HepG2 (cell line): ENCODE results near the gene PDE1C. TPM values are rescaled to one million over a fixed set of nuclear protein-coding genes. Genes with fewer than 3 reads are reported as not detected.

Experiments
- ATAC-seq: fragments of 200-7000 bp; cut with Tn5 transposase; 3 replicates; pipeline ENCODE4 v1.9.1; 2020; ENCODE audit warnings: mild to moderate bottlenecking, moderate library complexity
- BruUV-seq: library from RNA; stranded (reverse); fragments of 400-500 nt; replicated peaks from 2 replicates; lab custom pipeline; 2021; lab: Mats Ljungman, UMichigan
- CTCF ChIA-PET: fragments of 300-600 bp; formaldehyde crosslinking; extraction: SDS; loops from one replicate; lab custom pipeline; 2021; ENCODE audit warnings: low total read pairs, inconsistent platforms, low intra/inter-chr PET ratio; lab: Yijun Ruan, JAX
- POLR2A ChIA-PET: fragments of 350-600 bp; sonication (Branson Sonifier 250); formaldehyde crosslinking; loops from one replicate; lab custom pipeline; 2020; ENCODE audit warnings: antibody characterized with exemption, inconsistent platforms; lab: Yijun Ruan, JAX
- DNase-seq: peaks from one replicate; pipeline ENCODE4 v3.0.0-alpha.2; 2015; ENCODE audit warnings: low spot score
- FAIRE-seq: peaks from 3 replicates; lab custom pipeline; 2011; peaks lifted over from hg19 to GRCh38; lab: Jason Lieb, UNC
- H2AFZ ChIP-seq: one replicate; pipeline ENCODE4 v1.6.1; 2011; ENCODE audit warnings: low read length, inconsistent platforms
- H3K27ac ChIP-seq: fragments of 300-600 bp; 3 replicates; pipeline ENCODE4 v1.8.0; 2011; ENCODE audit warnings: mixed run types, mild to moderate bottlenecking, mixed read lengths, low read length, inconsistent platforms; ENCODE audit not compliant: insufficient read depth; ENCODE audit errors: extremely low read length
- H3K27me3 ChIP-seq, 2 experiments: fragments of 200-600 bp in 1 of 2; 2 replicates in 1 of 2; 3 replicates in 1 of 2; pipeline versions ENCODE4 v1.6.0 to v1.8.0; 2011; ENCODE audit warnings: low read length in 2 of 2, mild to moderate bottlenecking in 2 of 2, moderate library complexity in 2 of 2, inconsistent platforms in 1 of 2; ENCODE audit not compliant: insufficient read depth in 2 of 2, control insufficient read depth in 1 of 2
- H3K36me3 ChIP-seq, 2 experiments: fragments of 200-600 bp in 1 of 2; replicated peaks in 1 of 2; 2 replicates in 1 of 2; 3 replicates in 1 of 2; pipeline versions ENCODE4 v1.5.1 to v1.8.0; 2011; ENCODE audit warnings: low read length in 2 of 2, inconsistent platforms in 1 of 2; ENCODE audit not compliant: insufficient read depth in 2 of 2, control insufficient read depth in 1 of 2
- H3K4me1 ChIP-seq: 2 replicates; pipeline ENCODE4 v1.5.1; 2012; ENCODE audit warnings: low read length, inconsistent platforms; ENCODE audit not compliant: insufficient read depth
- H3K4me2 ChIP-seq: 2 replicates; pipeline ENCODE4 v1.6.0; 2011; ENCODE audit warnings: low read depth, low read length, inconsistent platforms
- H3K4me3 ChIP-seq, 3 experiments: fragments of 200-600 bp in 1 of 3; sonication (generic), shearing (Covaris generic) in 1 of 3; replicated peaks in 1 of 3; 2 replicates each; pipeline ENCODE4 v1.5.1; 2011 to 2016; ENCODE audit warnings: low read length in 3 of 3, inconsistent platforms in 2 of 3, low read depth in 2 of 3, mild to moderate bottlenecking in 2 of 3, control low read depth in 1 of 3, mixed read lengths in 1 of 3; ENCODE audit not compliant: insufficient read depth in 1 of 3
- H3K79me2 ChIP-seq: one replicate; pipeline ENCODE4 v1.6.1; 2011; ENCODE audit warnings: low read length, inconsistent platforms; ENCODE audit not compliant: insufficient read depth
- H3K9ac ChIP-seq: 2 replicates; pipeline ENCODE4 v1.6.0; 2011; ENCODE audit warnings: mild to moderate bottlenecking, low read depth, low read length, inconsistent platforms; ENCODE audit not compliant: insufficient read depth
- H3K9me3 ChIP-seq: 2 replicates; pipeline ENCODE4 v1.5.1; 2012; ENCODE audit warnings: mild to moderate bottlenecking, low read length
- H4K20me1 ChIP-seq: 2 replicates; pipeline ENCODE4 v1.6.0; 2011; ENCODE audit warnings: inconsistent platforms, mild to moderate bottlenecking, low read length, moderate library complexity; ENCODE audit not compliant: insufficient read depth
- BRCA1 ChIP-seq: sonication (generic); formaldehyde crosslinking; IDR thresholded peaks from 2 replicates; pipeline ENCODE4 v1.4.0; 2020; ENCODE audit warnings: missing genetic modification reagents
- HMG20B ChIP-seq: conservative IDR thresholded peaks from 2 replicates; pipeline ENCODE4 v1.6.1; 2016; ENCODE audit warnings: missing genetic modification reagents, missing compliant biosample characterization
- KDM2A ChIP-seq: sonication (generic); formaldehyde crosslinking; IDR thresholded peaks from 2 replicates; pipeline ENCODE4 v1.4.0; 2020; ENCODE audit warnings: low read depth, missing genetic modification reagents, borderline replicate concordance
- NFIC ChIP-seq: IDR thresholded peaks from 2 replicates; pipeline ENCODE4 v1.6.1; 2012; ENCODE audit warnings: mild to moderate bottlenecking, low read length, inconsistent platforms
- RFX5 ChIP-seq: IDR thresholded peaks from 2 replicates; pipeline ENCODE4 v1.6.1; 2011; ENCODE audit warnings: low read depth, low read length, improper control_type of control experiment
- SETDB1 ChIP-seq: sonication (generic); formaldehyde crosslinking; IDR thresholded peaks from 2 replicates; pipeline ENCODE4 v1.5.1; 2020; ENCODE audit warnings: missing genetic modification reagents, mild to moderate bottlenecking, borderline replicate concordance
- SRSF9 ChIP-seq: fragments of 200-400 bp; formaldehyde crosslinking; IDR thresholded peaks from 2 replicates; pipeline ENCODE4 v1.6.1; 2018; ENCODE audit warnings: borderline replicate concordance, mild to moderate bottlenecking, low read depth, low read length; ENCODE audit not compliant: insufficient read depth, poor library complexity, severe bottlenecking
- SSRP1 ChIP-seq: IDR thresholded peaks from 2 replicates; pipeline ENCODE4 v1.6.1; 2016; ENCODE audit warnings: control low read depth
- TFDP2 ChIP-seq: sonication (generic); formaldehyde crosslinking; IDR thresholded peaks from 2 replicates; pipeline ENCODE4 v1.4.0; 2020; ENCODE audit warnings: missing genetic modification reagents
- U2AF1 ChIP-seq: fragments of 200-400 bp; formaldehyde crosslinking; optimal IDR thresholded peaks from 2 replicates; pipeline ENCODE3; 2017; ENCODE audit warnings: mild to moderate bottlenecking, low read depth, low read length
- U2AF2 ChIP-seq: fragments of 200-400 bp; formaldehyde crosslinking; IDR thresholded peaks from 2 replicates; pipeline ENCODE4 v1.6.1; 2017; ENCODE audit warnings: low read depth, mild to moderate bottlenecking, low read length
- ZBTB14 ChIP-seq: sonication (generic); formaldehyde crosslinking; IDR thresholded peaks from 2 replicates; pipeline ENCODE4 v1.4.0; 2020; ENCODE audit warnings: missing genetic modification reagents
- ZBTB38 ChIP-seq: sonication (generic); formaldehyde crosslinking; IDR thresholded peaks from 2 replicates; pipeline ENCODE4 v1.5.1; 2020; ENCODE audit warnings: mild to moderate bottlenecking, missing genetic modification reagents
- ZNF430 ChIP-seq: sonication (generic); formaldehyde crosslinking; IDR thresholded peaks from 2 replicates; pipeline ENCODE4 v1.9.0; 2021; ENCODE audit warnings: mild to moderate bottlenecking, missing genetic modification reagents
- ZNF609 ChIP-seq: sonication (generic); formaldehyde crosslinking; IDR thresholded peaks from 2 replicates; pipeline ENCODE4 v1.4.0; 2020; ENCODE audit warnings: mild to moderate bottlenecking, missing genetic modification reagents, borderline replicate concordance
- ZNF816 ChIP-seq: sonication (generic); formaldehyde crosslinking; IDR thresholded peaks from 2 replicates; pipeline ENCODE4 v1.8.0; 2022; ENCODE audit warnings: missing genetic modification reagents, mild to moderate bottlenecking, borderline replicate concordance
- ZSCAN9 ChIP-seq: IDR thresholded peaks from 2 replicates; pipeline ENCODE4 v1.6.1; 2016; ENCODE audit warnings: borderline replicate concordance
- ZZZ3 ChIP-seq: sonication (generic); formaldehyde crosslinking; IDR thresholded peaks from 2 replicates; pipeline ENCODE4 v1.4.0; 2020; ENCODE audit warnings: missing genetic modification reagents, mild to moderate bottlenecking, borderline replicate concordance
- WGBS: methylation state at CpG from one replicate; pipeline ENCODE4 v1.1.6; 2017; ENCODE audit warnings: low lambda C conversion rate; 5-methylcytosine and 5-hydroxymethylcytosine counted together
- in situ Hi-C: cut with HindIII; loops from 2 replicates; pipeline ENCODE4 v1.10.0; 2017; ENCODE audit warnings: low pct_unique_long_range_greater_than_20kb; ENCODE audit not compliant: extremely low pct_ligation_motif_present
- intact Hi-C: fragments of 100-400 bp; cut with micrococcal nuclease; formaldehyde crosslinking; loops from one replicate; pipeline ENCODE4 v1.10.0; 2022; ENCODE audit not compliant: unreplicated experiment
- polyA plus RNA-seq, 8 experiments: library from polyadenylated mRNA; depleted of rRNA in 3 of 8; stranded (reverse) in 7 of 8; unstranded in 1 of 8; fragments of >200 nt; fragmentation: Illumina TruSeq in 4 of 8; extraction: Trizol in 4 of 8; gene quantifications; 2 replicates each; pipeline versions ENCODE4 v1.2.1 to v1.2.3, GENCODE V29; 2011 to 2016; ENCODE audit warnings: low read depth in 4 of 8, missing spikeins in 1 of 8, mixed read lengths in 1 of 8; ENCODE audit not compliant: insufficient read depth in 1 of 8
- total RNA-seq, 5 experiments: library from RNA; depleted of rRNA; stranded (reverse); fragments of >200 nt; fragmentation: Illumina TruSeq; extraction: Trizol; gene quantifications; 2 replicates each; pipeline ENCODE4 v1.2.3, GENCODE V29; 2016; ENCODE audit warnings: low read depth in 1 of 5

PDE1C gene
- total and polyA plus RNA-seq, 2 of the 13 experiments (the other 11 are each of a cell fraction or from before 2014, with no cell fraction given): not detected

- POLR2A ChIA-PET: no interaction called here
- Histone ChIP-seq H3K4me1 (no peaks in the 10 kb centered on the region), H3K9ac (no peak overlapping the region), H3K27ac (no peak overlapping the region), H3K9me3 (peaks cover 5% of the 10 kb centered on the region), H3K79me2 (no peaks in the 10 kb centered on the region), H3K4me3 (no peak overlapping the region), H3K36me3 (no peaks in the 10 kb centered on the region), H2AFZ (no peak overlapping the region), H4K20me1 (no peaks in the 10 kb centered on the region), H3K27me3 (no peaks in the 10 kb centered on the region), H3K4me2 (no peak overlapping the region)
- intact Hi-C loops (no loop called here), in situ Hi-C loops (no loop called here)
- WGBS: 23% methylated on average over 2 of the region's 2 CpGs
- no peak for ATAC-seq
- no peak for DNase-seq
- FAIRE-seq: no peak
- CTCF ChIA-PET: no interaction called here
- no TSS peak for BruUV-seq
- TF ChIP-seq ZBTB38 (CRISPR knock-in tag) (no peak), HMG20B (CRISPR knock-in tag) (no peak), KDM2A (CRISPR knock-in tag) (no peak), ZZZ3 (CRISPR knock-in tag) (no peak), TFDP2 (CRISPR knock-in tag) (no peak), ZNF430 (CRISPR knock-in tag) (no peak), SRSF9 (no peak), ZNF609 (CRISPR knock-in tag) (no peak), SSRP1 (CRISPR knock-in tag) (no peak), RFX5 (no peak), BRCA1 (CRISPR knock-in tag) (no peak), ZNF816 (CRISPR knock-in tag) (no peak), ZSCAN9 (CRISPR knock-in tag) (no peak), U2AF1 (no peak), NFIC (no peak), U2AF2 (no peak), SETDB1 (no peak), ZBTB14 (CRISPR knock-in tag) (no peak)
Observed at GRCh38 chr7:31997423-31997822, 72.8 kb downstream of the PDE1C start.
